Measurements from ENCODE around the gene ECT2L. TPM values are rescaled to one million over a fixed set of nuclear protein-coding genes. Genes with fewer than 3 reads are reported as not detected.

Gene ECT2L
- total RNA-seq, 1 experiment from 2014 or later = not detected

- Histone ChIP-seq H3K79me1 (ENCODE audit: insufficient read depth, low read depth, low read length, poor library complexity, severe bottlenecking) (no peaks in the 10 kb centered on the region), H3K27me3 (ENCODE audit: insufficient read depth, low read length) (no peaks in the 10 kb centered on the region), H4K5ac (ENCODE audit: insufficient read length, low read depth, low read length) (no peak overlapping the region), H3K18ac (ENCODE audit: insufficient read length, low read depth, low read length) (no peak overlapping the region), H3K9ac (ENCODE audit: extremely low read depth, insufficient read length, low read length) (no peak overlapping the region), H4K20me1 (ENCODE audit: control insufficient read depth, insufficient read depth, insufficient read length) (no peaks in the 10 kb centered on the region), H2BK20ac (ENCODE audit: low read depth, low read length, poor library complexity, severe bottlenecking) (no peak overlapping the region), H3K27ac (ENCODE audit: insufficient read length, low read depth, low read length) (no peak overlapping the region), H4K8ac (replicated peaks; ENCODE audit: insufficient read length, low read depth, low read length) (no peak overlapping the region), H3K14ac (ENCODE audit: insufficient read depth, low read length) (no peak overlapping the region), H3K4ac (ENCODE audit: low read depth, low read length) (no peak overlapping the region), H3T11ph (ENCODE audit: low read length) (no peak overlapping the region), H3K23me2 (ENCODE audit: insufficient read length, low read depth, low read length, poor library complexity, severe bottlenecking) (no peaks in the 10 kb centered on the region), H2BK15ac (ENCODE audit: low read depth, low read length) (no peak overlapping the region), H2AFZ (ENCODE audit: low read length) (no peak overlapping the region), H4K91ac (ENCODE audit: insufficient read length, low read depth, low read length) (no peak overlapping the region), H2AK5ac (ENCODE audit: insufficient read length, low read length) (no peak overlapping the region), H3K23ac (ENCODE audit: insufficient read length, low read depth, low read length) (no peak overlapping the region), H2BK5ac (ENCODE audit: insufficient read length, low read length) (no peak overlapping the region), H2BK120ac (ENCODE audit: low read depth, low read length, poor library complexity, severe bottlenecking) (no peak overlapping the region), H3K4me1 (ENCODE audit: insufficient read depth, low read length) (no peaks in the 10 kb centered on the region), H3K79me2 (ENCODE audit: insufficient read depth, low read length) (no peaks in the 10 kb centered on the region), H3K56ac (ENCODE audit: insufficient read length, low read depth, low read length) (no peak overlapping the region), H2BK12ac (ENCODE audit: insufficient read length, low read depth, low read length) (no peak overlapping the region), H3K4me2 (ENCODE audit: insufficient read depth, insufficient read length, low read length) (no peak overlapping the region), H3K9me3 (ENCODE audit: control insufficient read depth, low read depth, low read length) (no peaks in the 10 kb centered on the region)
- H3K36me3 Mint-ChIP-seq (ENCODE audit: insufficient read depth in 1 of 3, low read depth in 3 of 3) = no peaks in the 10 kb centered on the region; a peak in 1 of 7 replicates
- no peaks in the 10 kb centered on the region for H3K9me3 Mint-ChIP-seq
- no peak overlapping the region for H3K27ac Mint-ChIP-seq
- H3K4me1 Mint-ChIP-seq = peaks cover 12 to 26% of the 10 kb centered on the region in 2 experiments
- H3K27me3 Mint-ChIP-seq (ENCODE audit: low read depth) = no peaks in the 10 kb centered on the region; the same call in 1 of the 2 replicates
- TF ChIP-seq CTCF (conservative IDR thresholded peaks at IDR 0.05) = no peak
- DNase-seq = no peak
- no peak overlapping the region for H3K4me3 Mint-ChIP-seq
- no CpG with 5 or more reads among the region's 8 CpGs for WGBS (ENCODE audit: extremely low coverage, insufficient read length, low lambda C conversion rate)
Measured at GRCh38 chr6:138873191-138873590, 77.3 kb downstream of the ECT2L start.
